SH-SY5Y (cell line): Measurements from ENCODE around the gene OR52I1.

ENCODE experiments used
- GATA2 ChIP-seq: IDR thresholded peaks from 2 replicates; pipeline ENCODE4 v1.6.1; 2011; ENCODE audit warnings: mild to moderate bottlenecking, low read depth, low read length
- GATA3 ChIP-seq: IDR thresholded peaks from 2 replicates; pipeline ENCODE4 v1.6.1; 2011; ENCODE audit warnings: low read depth, mild to moderate bottlenecking, low read length, moderate library complexity

GRCh38 chr11:4581443-4581842, 12.4 kb upstream of the OR52I1 start, which contains the start of gene OR52I2:
- TF ChIP-seq GATA3, result no peak
- TF ChIP-seq GATA2, result no peak
